AG20443 (cell line): ENCODE data around the gene ICOSLG.
"Not testable (repeated sequence)": the region's sequence is repeated elsewhere in the genome, so short reads cannot be mapped to it uniquely, and the experiment has no call there.

ENCODE experiments used
- DNase-seq: peaks from one replicate; pipeline ENCODE4 v3.0.0; 2012; ENCODE audit warnings: low spot score, mixed read lengths

ICOSLG gene

DNA sequence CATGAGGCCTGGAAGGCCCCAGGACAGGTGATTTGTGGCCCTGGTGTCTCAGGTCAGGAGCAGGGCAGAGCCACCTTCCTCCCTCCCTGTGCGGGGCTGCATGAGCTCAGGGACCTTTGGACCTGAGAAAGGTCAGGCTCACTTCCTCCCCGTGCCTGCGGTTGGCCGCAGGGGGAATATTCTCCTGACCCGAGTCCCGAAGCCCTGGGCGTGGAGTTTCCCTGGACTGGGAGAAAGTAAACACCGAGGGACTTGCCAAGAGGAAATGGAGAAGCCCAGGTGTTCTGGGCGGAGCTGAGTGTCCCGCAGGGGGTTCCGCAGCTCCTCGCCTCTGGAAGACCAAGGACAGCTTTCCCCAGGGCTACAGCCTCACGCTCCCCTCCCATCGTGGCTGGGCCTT is 64.6 kb downstream of the ICOSLG start:
- not testable (repeated sequence) for DNase-seq

DNA sequence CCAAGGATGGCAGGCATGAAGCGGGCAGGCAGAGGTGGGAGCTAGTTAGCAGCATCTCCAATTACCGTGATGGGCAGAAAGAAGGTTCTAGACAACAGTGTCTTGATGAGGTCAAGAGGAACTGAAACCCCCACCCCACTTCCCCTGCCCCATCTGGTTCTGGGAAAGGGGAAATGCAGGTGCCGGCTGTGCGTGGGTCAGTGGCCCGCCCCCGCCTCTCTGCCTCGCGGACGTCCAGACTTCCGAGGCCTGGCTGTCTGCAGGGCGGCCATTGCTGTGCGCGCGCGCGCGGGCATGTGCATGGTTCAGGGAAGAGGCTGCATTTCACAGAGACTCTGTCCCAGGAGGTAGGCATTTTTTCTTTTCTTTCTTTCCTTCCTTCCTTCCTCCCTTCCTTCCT is 65.6 kb downstream of the ICOSLG start:
- DNase-seq, result not testable (repeated sequence)
